Upper lobe of right lung (tissue), 1 donor: ENCODE measurements around the gene TUBB3. TPM values are rescaled to one million over a fixed set of nuclear protein-coding genes. Genes with fewer than 3 reads are reported as not detected.
"Not testable (repeated sequence)": the region's sequence is repeated elsewhere in the genome, so short reads cannot be mapped to it uniquely, and the experiment has no call there.

Source experiments
- ATAC-seq: fragments of 200-7000 bp; cut with Tn5 transposase; one replicate; pipeline ENCODE4 v1.9.1; 2020; ENCODE audit warnings: mild to moderate bottlenecking, moderate library complexity
- DNase-seq: peaks from one replicate; pipeline ENCODE4 v3.0.0-alpha.2; 2020
- H3K27ac ChIP-seq: fragments of 200-600 bp; one replicate; pipeline ENCODE4 v1.8.0; 2022
- H3K27me3 ChIP-seq: fragments of 200-600 bp; one replicate; pipeline ENCODE4 v1.8.0; 2022; ENCODE audit warnings: mild to moderate bottlenecking
- H3K36me3 ChIP-seq: fragments of 200-600 bp; one replicate; pipeline ENCODE4 v1.8.0; 2022
- H3K4me1 ChIP-seq: fragments of 200-600 bp; one replicate; pipeline ENCODE4 v1.8.0; 2022
- H3K4me3 ChIP-seq: fragments of 200-600 bp; one replicate; pipeline ENCODE4 v1.8.0; 2022; ENCODE audit warnings: mild to moderate bottlenecking
- H3K9me3 ChIP-seq: fragments of 200-600 bp; one replicate; pipeline ENCODE4 v1.8.0; 2022
- CTCF ChIP-seq: fragments of 200-600 bp; IDR thresholded peaks from one replicate; pipeline ENCODE4 v1.8.0; 2022; ENCODE audit warnings: antibody characterized with exemption
- intact Hi-C: fragments of 100-400 bp; cut with DNase I; formaldehyde crosslinking; loops from one replicate; pipeline ENCODE4 v1.11.0; 2022
- long read RNA-seq: library from polyadenylated mRNA; unstranded; transcript quantifications from one replicate; pipeline ENCODE4 v2.0.0, GENCODE V29; 2021
- total RNA-seq: library from RNA; stranded (reverse); fragmentation: NEBNext Ultra II Directional; extraction: Animal tissue kit (Norgen Biotek cat#: 25700); gene quantifications from one replicate; pipeline ENCODE4 v1.2.1, GENCODE V29; 2021
- donor health status: DM: no; HTN: yes; CAD: no; lungs with severe emphysema.

Gene TUBB3
- total RNA-seq = 1.5 TPM
- long read RNA-seq, partial matches to known transcripts = 0 of 3 reads
- long read RNA-seq, other reads (novel, unspliced or antisense) = 2 of 3 reads

GRCh38 chr16:89922884-89923639, at the start of gene TUBB3:
Gene TUBB3 (plus strand): TSS chr16:89923342. CDS start chr16:89923402, 60 bp downstream.
- intact Hi-C loops = no loop called here
- H3K27ac ChIP-seq = peak within 1 kb of the TSS; percentile 80
- H3K27me3 ChIP-seq = peaks cover 49% of the 10 kb centered on the region
- H3K4me1 ChIP-seq = peaks cover 48% of the 10 kb centered on the region
- DNase-seq (peak; percentile 77), ATAC-seq (peak; percentile 45)
- no peaks in the 10 kb centered on the region for H3K36me3 ChIP-seq
- TF ChIP-seq CTCF = no peak
- no peaks in the 10 kb centered on the region for H3K9me3 ChIP-seq
- H3K4me3 ChIP-seq = peak within 1 kb of the TSS; percentile 55

GRCh38 chr16:89873972-89874689, 49.0 kb upstream of the TUBB3 start:
- Histone ChIP-seq H3K27ac (peak overlapping the region; percentile 94), H3K27me3 (no peaks in the 10 kb centered on the region), H3K4me1 (peaks cover 20% of the 10 kb centered on the region), H3K36me3 (peaks cover 25% of the 10 kb centered on the region), H3K4me3 (peak overlapping the region; percentile 80), H3K9me3 (no peaks in the 10 kb centered on the region)
- peak; percentile 98 for DNase-seq
- no peak for TF ChIP-seq CTCF
- ATAC-seq = peak; percentile 94
- intact Hi-C loops = no loop called here

GRCh38 chr16:89879123-89879522, 44.0 kb upstream of the TUBB3 start:
- H3K4me3 ChIP-seq, H3K9me3 ChIP-seq, DNase-seq, H3K27me3 ChIP-seq, H3K27ac ChIP-seq, H3K4me1 ChIP-seq, intact Hi-C loops, ATAC-seq: not testable (repeated sequence)
- H3K36me3 ChIP-seq = peaks cover 70% of the 10 kb centered on the region

GRCh38 chr16:89880477-89881367, 42.4 kb upstream of the TUBB3 start:
- no peak overlapping the region for H3K4me3 ChIP-seq
- intact Hi-C loops = no loop called here

GRCh38 chr16:89881368-89881730, 41.8 kb upstream of the TUBB3 start:
- no peak for ATAC-seq
- no peak for TF ChIP-seq CTCF
- H3K4me3 ChIP-seq = no peak overlapping the region
- H3K4me1 ChIP-seq = no peaks in the 10 kb centered on the region
- no peak for DNase-seq
- intact Hi-C loops = no loop called here
- H3K27me3 ChIP-seq = no peaks in the 10 kb centered on the region
- H3K36me3 ChIP-seq = peaks cover 77% of the 10 kb centered on the region
- no peaks in the 10 kb centered on the region for H3K9me3 ChIP-seq
- no peak overlapping the region for H3K27ac ChIP-seq

More at GRCh38 chr16:89880477-89881367, 42.4 kb upstream of the TUBB3 start:
- no peak for TF ChIP-seq CTCF
- Histone ChIP-seq H3K9me3 (no peaks in the 10 kb centered on the region), H3K27ac (no peak overlapping the region), H3K27me3 (no peaks in the 10 kb centered on the region), H3K4me1 (no peaks in the 10 kb centered on the region), H3K36me3 (peaks cover 77% of the 10 kb centered on the region)
- ATAC-seq (no peak), DNase-seq (no peak)
